OCI-LY3 (cell line): ENCODE data around the gene LCK.

ENCODE experiments used
- CTCF ChIP-seq: fragments of 200-600, 300-600 bp; sonication (generic); IDR thresholded peaks from 2 replicates; pipeline ENCODE4 v1.5.1; 2014; ENCODE audit warnings: antibody characterized with exemption, low read length, low read depth
- EZH2phosphoT487 ChIP-seq: fragments of 200-600 bp; shearing (Covaris generic); IDR thresholded peaks from 2 replicates; pipeline ENCODE4 v1.6.1; 2018; ENCODE audit warnings: antibody characterized with exemption, mixed run types, low read depth

GRCh38 chr1:32286763-32287162, 35.7 kb downstream of the LCK start:
- TF ChIP-seq CTCF (no peak), EZH2phosphoT487 (no peak)
